Measurements from ENCODE around the gene FERMT3. TPM values are rescaled to one million over a fixed set of nuclear protein-coding genes. Genes with fewer than 3 reads are reported as not detected.

FERMT3 gene
- total and polyA plus RNA-seq, 2 of the 13 experiments (the other 11 are each of a cell fraction or from before 2014, with no cell fraction given) = 0.29 TPM; not detected in 1

DNA sequence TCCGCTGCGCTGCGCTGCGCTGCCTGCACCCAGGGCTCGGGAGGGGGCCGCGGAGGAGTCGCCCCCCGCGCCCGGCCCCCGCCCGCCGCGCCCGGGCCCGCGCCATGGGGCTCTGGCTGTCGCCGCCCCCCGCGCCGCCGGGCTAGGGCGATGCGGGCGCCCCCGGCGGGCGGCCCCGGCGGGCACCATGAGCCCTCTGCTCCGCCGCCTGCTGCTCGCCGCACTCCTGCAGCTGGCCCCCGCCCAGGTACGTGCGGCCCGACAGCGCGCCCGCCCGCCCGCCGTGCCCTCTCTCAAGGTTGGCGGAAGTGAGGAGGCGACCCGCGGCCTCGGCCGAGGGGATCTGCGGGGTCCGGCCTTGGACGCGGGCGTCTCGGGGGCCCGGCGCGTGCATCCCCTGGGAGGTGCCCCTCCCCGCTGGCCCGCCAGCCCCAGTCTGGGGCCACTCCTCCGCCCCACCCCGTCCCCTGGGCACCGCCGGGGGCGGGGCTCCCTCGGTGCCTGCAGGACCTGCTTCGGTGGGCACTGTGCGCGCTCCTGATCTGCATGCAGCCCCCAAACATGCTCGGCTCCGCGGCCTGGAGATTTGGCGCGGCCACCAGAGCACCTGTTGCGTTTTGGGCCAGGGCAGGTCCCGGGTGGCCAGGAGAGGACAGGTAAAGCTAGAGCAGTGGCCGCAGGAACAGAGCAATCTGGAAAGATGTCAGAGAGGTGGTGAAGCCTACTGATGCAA lies 28.3 kb downstream of the FERMT3 start (continued):
- TF ChIP-seq ZNF230 (CRISPR knock-in tag; IDR thresholded peaks at IDR 0.05) (no peak), YEATS2 (CRISPR knock-in tag; IDR thresholded peaks at IDR 0.05; ENCODE audit: borderline replicate concordance) (no peak), KLF6 (CRISPR knock-in tag; IDR thresholded peaks at IDR 0.05) (no peak), ZNF510 (CRISPR knock-in tag; IDR thresholded peaks at IDR 0.05; ENCODE audit: low read depth) (no peak), REPIN1 (CRISPR knock-in tag; IDR thresholded peaks at IDR 0.05; ENCODE audit: borderline replicate concordance, low read depth) (no peak), KDM5A (IDR thresholded peaks at IDR 0.05; ENCODE audit: borderline replicate concordance, low read length) (no peak), KLF12 (CRISPR knock-in tag; IDR thresholded peaks at IDR 0.05; ENCODE audit: borderline replicate concordance) (peak; percentile 43; the same call in 1 of the 2 replicates), SETDB1 (CRISPR knock-in tag; IDR thresholded peaks at IDR 0.05; ENCODE audit: borderline replicate concordance) (no peak), SP1 (IDR thresholded peaks at IDR 0.05) (no peak), SP1 (CRISPR knock-in tag; IDR thresholded peaks at IDR 0.05) (no peak), ZNF205 (CRISPR knock-in tag; IDR thresholded peaks at IDR 0.05) (no peak), IKZF4 (CRISPR knock-in tag; IDR thresholded peaks at IDR 0.05; ENCODE audit: borderline replicate concordance, low read depth, not compliant biosample characterization) (no peak), TBL1XR1 (IDR thresholded peaks at IDR 0.05; ENCODE audit: borderline replicate concordance, low read length, partially characterized antibody) (no peak), ZNF720 (CRISPR knock-in tag; IDR thresholded peaks at IDR 0.05) (no peak)
- TF ChIP-seq, protein P1, sequence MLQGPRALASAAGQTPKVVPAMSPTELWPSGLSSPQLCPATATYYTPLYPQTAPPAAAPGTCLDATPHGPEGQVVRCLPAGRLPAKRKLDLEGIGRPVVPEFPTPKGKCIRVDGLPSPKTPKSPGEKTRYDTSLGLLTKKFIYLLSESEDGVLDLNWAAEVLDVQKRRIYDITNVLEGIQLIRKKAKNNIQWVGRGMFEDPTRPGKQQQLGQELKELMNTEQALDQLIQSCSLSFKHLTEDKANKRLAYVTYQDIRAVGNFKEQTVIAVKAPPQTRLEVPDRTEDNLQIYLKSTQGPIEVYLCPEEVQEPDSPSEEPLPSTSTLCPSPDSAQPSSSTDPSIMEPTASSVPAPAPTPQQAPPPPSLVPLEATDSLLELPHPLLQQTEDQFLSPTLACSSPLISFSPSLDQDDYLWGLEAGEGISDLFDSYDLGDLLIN (CRISPR knock-in tag; IDR thresholded peaks at IDR 0.05; ENCODE audit: borderline replicate concordance) = no peak
- TF ChIP-seq, protein P2, sequence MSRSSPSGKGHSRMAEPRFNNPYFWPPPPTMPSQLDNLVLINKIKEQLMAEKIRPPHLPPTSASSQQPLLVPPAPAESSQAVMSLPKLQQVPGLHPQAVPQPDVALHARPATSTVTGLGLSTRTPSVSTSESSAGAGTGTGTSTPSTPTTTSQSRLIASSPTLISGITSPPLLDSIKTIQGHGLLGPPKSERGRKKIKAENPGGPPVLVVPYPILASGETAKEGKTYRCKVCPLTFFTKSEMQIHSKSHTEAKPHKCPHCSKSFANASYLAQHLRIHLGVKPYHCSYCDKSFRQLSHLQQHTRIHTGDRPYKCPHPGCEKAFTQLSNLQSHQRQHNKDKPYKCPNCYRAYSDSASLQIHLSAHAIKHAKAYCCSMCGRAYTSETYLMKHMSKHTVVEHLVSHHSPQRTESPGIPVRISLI (CRISPR knock-in tag; IDR thresholded peaks at IDR 0.05; ENCODE audit: borderline replicate concordance) = no peak
- TF ChIP-seq, protein P3, sequence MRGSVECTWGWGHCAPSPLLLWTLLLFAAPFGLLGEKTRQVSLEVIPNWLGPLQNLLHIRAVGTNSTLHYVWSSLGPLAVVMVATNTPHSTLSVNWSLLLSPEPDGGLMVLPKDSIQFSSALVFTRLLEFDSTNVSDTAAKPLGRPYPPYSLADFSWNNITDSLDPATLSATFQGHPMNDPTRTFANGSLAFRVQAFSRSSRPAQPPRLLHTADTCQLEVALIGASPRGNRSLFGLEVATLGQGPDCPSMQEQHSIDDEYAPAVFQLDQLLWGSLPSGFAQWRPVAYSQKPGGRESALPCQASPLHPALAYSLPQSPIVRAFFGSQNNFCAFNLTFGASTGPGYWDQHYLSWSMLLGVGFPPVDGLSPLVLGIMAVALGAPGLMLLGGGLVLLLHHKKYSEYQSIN (CRISPR knock-in tag; IDR thresholded peaks at IDR 0.05; ENCODE audit: borderline replicate concordance) = no peak
- TF ChIP-seq, protein P4, sequence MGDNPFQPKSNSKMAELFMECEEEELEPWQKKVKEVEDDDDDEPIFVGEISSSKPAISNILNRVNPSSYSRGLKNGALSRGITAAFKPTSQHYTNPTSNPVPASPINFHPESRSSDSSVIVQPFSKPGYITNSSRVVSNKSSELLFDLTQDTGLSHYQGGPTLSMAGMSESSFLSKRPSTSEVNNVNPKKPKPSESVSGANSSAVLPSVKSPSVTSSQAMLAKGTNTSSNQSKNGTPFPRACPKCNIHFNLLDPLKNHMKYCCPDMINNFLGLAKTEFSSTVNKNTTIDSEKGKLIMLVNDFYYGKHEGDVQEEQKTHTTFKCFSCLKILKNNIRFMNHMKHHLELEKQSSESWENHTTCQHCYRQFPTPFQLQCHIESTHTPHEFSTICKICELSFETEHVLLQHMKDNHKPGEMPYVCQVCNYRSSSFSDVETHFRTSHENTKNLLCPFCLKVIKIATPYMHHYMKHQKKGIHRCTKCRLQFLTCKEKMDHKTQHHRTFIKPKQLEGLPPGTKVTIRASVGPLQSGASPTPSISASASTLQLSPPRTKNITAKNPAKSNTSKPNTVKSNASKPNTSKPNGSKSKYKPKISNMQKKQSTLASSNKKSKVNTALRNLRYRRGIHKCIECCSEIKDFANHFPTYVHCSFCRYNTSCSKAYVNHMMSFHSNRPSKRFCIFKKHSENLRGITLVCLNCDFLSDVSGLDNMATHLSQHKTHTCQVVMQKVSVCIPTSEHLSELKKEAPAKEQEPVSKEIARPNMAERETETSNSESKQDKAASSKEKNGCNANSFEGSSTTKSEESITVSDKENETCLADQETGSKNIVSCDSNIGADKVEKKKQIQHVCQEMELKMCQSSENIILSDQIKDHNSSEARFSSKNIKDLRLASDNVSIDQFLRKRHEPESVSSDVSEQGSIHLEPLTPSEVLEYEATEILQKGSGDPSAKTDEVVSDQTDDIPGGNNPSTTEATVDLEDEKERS (CRISPR knock-in tag; IDR thresholded peaks at IDR 0.05) = no peak
- TF ChIP-seq, protein P5, sequence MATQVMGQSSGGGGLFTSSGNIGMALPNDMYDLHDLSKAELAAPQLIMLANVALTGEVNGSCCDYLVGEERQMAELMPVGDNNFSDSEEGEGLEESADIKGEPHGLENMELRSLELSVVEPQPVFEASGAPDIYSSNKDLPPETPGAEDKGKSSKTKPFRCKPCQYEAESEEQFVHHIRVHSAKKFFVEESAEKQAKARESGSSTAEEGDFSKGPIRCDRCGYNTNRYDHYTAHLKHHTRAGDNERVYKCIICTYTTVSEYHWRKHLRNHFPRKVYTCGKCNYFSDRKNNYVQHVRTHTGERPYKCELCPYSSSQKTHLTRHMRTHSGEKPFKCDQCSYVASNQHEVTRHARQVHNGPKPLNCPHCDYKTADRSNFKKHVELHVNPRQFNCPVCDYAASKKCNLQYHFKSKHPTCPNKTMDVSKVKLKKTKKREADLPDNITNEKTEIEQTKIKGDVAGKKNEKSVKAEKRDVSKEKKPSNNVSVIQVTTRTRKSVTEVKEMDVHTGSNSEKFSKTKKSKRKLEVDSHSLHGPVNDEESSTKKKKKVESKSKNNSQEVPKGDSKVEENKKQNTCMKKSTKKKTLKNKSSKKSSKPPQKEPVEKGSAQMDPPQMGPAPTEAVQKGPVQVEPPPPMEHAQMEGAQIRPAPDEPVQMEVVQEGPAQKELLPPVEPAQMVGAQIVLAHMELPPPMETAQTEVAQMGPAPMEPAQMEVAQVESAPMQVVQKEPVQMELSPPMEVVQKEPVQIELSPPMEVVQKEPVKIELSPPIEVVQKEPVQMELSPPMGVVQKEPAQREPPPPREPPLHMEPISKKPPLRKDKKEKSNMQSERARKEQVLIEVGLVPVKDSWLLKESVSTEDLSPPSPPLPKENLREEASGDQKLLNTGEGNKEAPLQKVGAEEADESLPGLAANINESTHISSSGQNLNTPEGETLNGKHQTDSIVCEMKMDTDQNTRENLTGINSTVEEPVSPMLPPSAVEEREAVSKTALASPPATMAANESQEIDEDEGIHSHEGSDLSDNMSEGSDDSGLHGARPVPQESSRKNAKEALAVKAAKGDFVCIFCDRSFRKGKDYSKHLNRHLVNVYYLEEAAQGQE (IDR thresholded peaks at IDR 0.05; ENCODE audit: borderline replicate concordance in 1 of 2, low read depth in 1 of 2, low read length in 2 of 2) = no peak
